Measurements from ENCODE around the gene PLBD1.

PLBD1 gene

GRCh38 chr12:14572401-14572800, 4.7 kb upstream of the PLBD1 start:
- H3K9me3 ChIP-seq (ENCODE audit: low read length): no peaks in the 10 kb centered on the region
- H4K20me1 ChIP-seq (ENCODE audit: insufficient read depth, low read length): no peaks in the 10 kb centered on the region
- peaks cover 10% of the 10 kb centered on the region; the same call in 1 of the 2 replicates for H3F3A ChIP-seq (ENCODE audit: insufficient read depth, low read length)
- TF ChIP-seq EZH2 (IDR thresholded peaks at IDR 0.05; ENCODE audit: borderline replicate concordance, low read length) (no peak), CTCF (IDR thresholded peaks at IDR 0.05; ENCODE audit: low read length) (peak; percentile 59)
- peaks cover 51% of the 10 kb centered on the region for H3K4me1 ChIP-seq (ENCODE audit: insufficient read depth, low read length, severe bottlenecking)
- no peaks in the 10 kb centered on the region for H3K36me3 ChIP-seq (ENCODE audit: insufficient read depth, low read length)
- no peak overlapping the region for H3K4me3 ChIP-seq (ENCODE audit: low read depth, low read length, poor library complexity, severe bottlenecking)
- no peaks in the 10 kb centered on the region for H3K79me2 ChIP-seq (ENCODE audit: insufficient read depth, low read length)
- no peaks in the 10 kb centered on the region for H3K27me3 ChIP-seq (ENCODE audit: insufficient read depth, low read length)
- no peak overlapping the region for H3K4me2 ChIP-seq (ENCODE audit: low read length)
- H3K9me2 ChIP-seq (ENCODE audit: low read depth, low read length): no peaks in the 10 kb centered on the region
- H3K27ac ChIP-seq (ENCODE audit: low read depth, low read length, poor library complexity, severe bottlenecking): peak overlapping the region; percentile 32
- H2AFZ ChIP-seq (ENCODE audit: low read length): no peak overlapping the region
- no peak overlapping the region for H3K9ac ChIP-seq (ENCODE audit: low read length)

GRCh38 chr12:14571779-14572178, 4.1 kb upstream of the PLBD1 start:
- Histone ChIP-seq H2AFZ (ENCODE audit: low read length) (no peak overlapping the region), H3K4me2 (ENCODE audit: low read length) (no peak overlapping the region), H3K4me3 (ENCODE audit: low read depth, low read length, poor library complexity, severe bottlenecking) (no peak overlapping the region), H3K9me3 (ENCODE audit: low read length) (no peaks in the 10 kb centered on the region), H3K4me1 (ENCODE audit: insufficient read depth, low read length, severe bottlenecking) (peaks cover 47% of the 10 kb centered on the region), H4K20me1 (ENCODE audit: insufficient read depth, low read length) (no peaks in the 10 kb centered on the region), H3K9me2 (ENCODE audit: low read depth, low read length) (no peaks in the 10 kb centered on the region), H3K27me3 (ENCODE audit: insufficient read depth, low read length) (no peaks in the 10 kb centered on the region), H3K27ac (ENCODE audit: low read depth, low read length, poor library complexity, severe bottlenecking) (peak overlapping the region; percentile 32), H3F3A (ENCODE audit: insufficient read depth, low read length) (peaks cover 6% of the 10 kb centered on the region; the same call in 1 of the 2 replicates), H3K9ac (ENCODE audit: low read length) (no peak overlapping the region), H3K79me2 (ENCODE audit: insufficient read depth, low read length) (no peaks in the 10 kb centered on the region), H3K36me3 (ENCODE audit: insufficient read depth, low read length) (no peaks in the 10 kb centered on the region)
- no peak for TF ChIP-seq EZH2 (IDR thresholded peaks at IDR 0.05; ENCODE audit: borderline replicate concordance, low read length)
- TF ChIP-seq CTCF (IDR thresholded peaks at IDR 0.05; ENCODE audit: low read length): no peak

- no peak overlapping the region for H3K9ac ChIP-seq (ENCODE audit: low read length)
- no peaks in the 10 kb centered on the region for H4K20me1 ChIP-seq (ENCODE audit: insufficient read depth, low read length)
- H3K27ac ChIP-seq (ENCODE audit: low read depth, low read length, poor library complexity, severe bottlenecking): peak overlapping the region; percentile 1
- H3K4me1 ChIP-seq (ENCODE audit: insufficient read depth, low read length, severe bottlenecking): peaks cover 45% of the 10 kb centered on the region
- H3K4me3 ChIP-seq (ENCODE audit: low read depth, low read length, poor library complexity, severe bottlenecking): no peak overlapping the region
- H3K9me2 ChIP-seq (ENCODE audit: low read depth, low read length): no peaks in the 10 kb centered on the region
- H3F3A ChIP-seq (ENCODE audit: insufficient read depth, low read length): no peaks in the 10 kb centered on the region
- H3K27me3 ChIP-seq (ENCODE audit: insufficient read depth, low read length): no peaks in the 10 kb centered on the region
- no peak overlapping the region for H2AFZ ChIP-seq (ENCODE audit: low read length)
- no peaks in the 10 kb centered on the region for H3K9me3 ChIP-seq (ENCODE audit: low read length)
- H3K4me2 ChIP-seq (ENCODE audit: low read length): no peak overlapping the region
- TF ChIP-seq CTCF (IDR thresholded peaks at IDR 0.05; ENCODE audit: low read length): no peak
- H3K36me3 ChIP-seq (ENCODE audit: insufficient read depth, low read length): no peaks in the 10 kb centered on the region
- H3K79me2 ChIP-seq (ENCODE audit: insufficient read depth, low read length): no peaks in the 10 kb centered on the region
Measured at GRCh38 chr12:14570231-14570630, 2.5 kb upstream of the PLBD1 start.

Measured in OCI-LY1 (cell line).